Endothelial cell of umbilical vein (primary cell): ENCODE results near the gene CLIP2. TPM values are rescaled to one million over a fixed set of nuclear protein-coding genes. Genes with fewer than 3 reads are reported as not detected.

Experiments
- BruUV-seq: library from RNA; stranded (reverse); fragments of 400-500 nt; replicated peaks from 2 replicates; lab custom pipeline; 2021; lab: Mats Ljungman, UMichigan
- CTCF ChIA-PET: fragments of 300-600, 350-600 bp; sonication (Branson Sonifier 250); formaldehyde crosslinking; loops from one replicate; lab custom pipeline; 2021; ENCODE audit warnings: antibody characterized with exemption, inconsistent platforms; lab: Charles Lee
- POLR2A ChIA-PET: fragments of 300-600, 350-600 bp; sonication (Branson Sonifier 250); formaldehyde crosslinking; loops from one replicate; lab custom pipeline; 2021; ENCODE audit warnings: antibody characterized with exemption, inconsistent platforms; lab: Charles Lee
- DNase-seq: peaks from one replicate; pipeline ENCODE4 v3.0.0-alpha.2; 2011; ENCODE audit warnings: low read depth, low spot score
- FAIRE-seq: peaks from 2 replicates; lab custom pipeline; 2011; peaks lifted over from hg19 to GRCh38; lab: Jason Lieb, UNC
- H2AFZ ChIP-seq: 2 replicates; pipeline ENCODE4 v1.6.0; 2012; ENCODE audit warnings: low read depth, low read length, control low read depth, inconsistent platforms
- H3K27ac ChIP-seq: 2 replicates; pipeline ENCODE4 v1.5.1; 2011; ENCODE audit warnings: low read depth, mild to moderate bottlenecking, control low read depth, low read length, moderate library complexity; ENCODE audit not compliant: insufficient read depth
- H3K27me3 ChIP-seq, 2 experiments: 2 replicates each; pipeline versions ENCODE4 v1.6.0 to v1.6.1; 2011; ENCODE audit warnings: low read length in 2 of 2, mixed read lengths in 1 of 2; ENCODE audit not compliant: control insufficient read depth in 2 of 2, insufficient read depth in 2 of 2
- H3K36me3 ChIP-seq, 2 experiments: 2 replicates in 1 of 2; 3 replicates in 1 of 2; pipeline ENCODE4 v1.5.1; 2011; ENCODE audit warnings: low read length in 2 of 2, mild to moderate bottlenecking in 1 of 2, moderate library complexity in 1 of 2; ENCODE audit not compliant: control insufficient read depth in 2 of 2, insufficient read depth in 2 of 2; ENCODE audit errors: extremely low read depth in 1 of 2
- H3K4me1 ChIP-seq: 3 replicates; pipeline ENCODE4 v1.5.1; 2011; ENCODE audit warnings: mild to moderate bottlenecking, low read length; ENCODE audit not compliant: control insufficient read depth, insufficient read depth; ENCODE audit errors: extremely low read depth
- H3K4me2 ChIP-seq: 2 replicates; pipeline ENCODE4 v1.6.1; 2011; ENCODE audit warnings: low read length, control low read depth, mixed read lengths; ENCODE audit not compliant: insufficient read depth
- H3K4me3 ChIP-seq, 3 experiments: fragments of 200-600 bp in 1 of 3; sonication (generic), shearing (Covaris generic) in 1 of 3; replicated peaks in 1 of 3; 2 replicates each; pipeline ENCODE4 v1.5.1; 2011 to 2016; ENCODE audit warnings: control low read depth in 3 of 3, low read length in 3 of 3, mild to moderate bottlenecking in 2 of 3, inconsistent platforms in 1 of 3, low read depth in 1 of 3, moderate library complexity in 1 of 3; ENCODE audit not compliant: insufficient read depth in 1 of 3
- H3K79me2 ChIP-seq: 2 replicates; pipeline ENCODE4 v1.6.0; 2012; ENCODE audit warnings: low read length, inconsistent platforms; ENCODE audit not compliant: control insufficient read depth, insufficient read depth
- H3K9ac ChIP-seq: replicated peaks from 2 replicates; pipeline ENCODE3; 2011; ENCODE audit warnings: low read length, control low read depth; ENCODE audit not compliant: insufficient read depth; ENCODE audit errors: extremely low read depth
- H3K9me1 ChIP-seq: replicated peaks from 3 replicates; pipeline ENCODE4 v1.6.0; 2011; ENCODE audit warnings: mild to moderate bottlenecking, low read length; ENCODE audit not compliant: control insufficient read depth, insufficient read depth; ENCODE audit errors: extremely low read depth
- H3K9me3 ChIP-seq: replicated peaks from 2 replicates; pipeline ENCODE4 v1.5.1; 2012; ENCODE audit warnings: low read length, inconsistent platforms; ENCODE audit not compliant: control insufficient read depth, insufficient read depth
- H4K20me1 ChIP-seq: replicated peaks from 2 replicates; pipeline ENCODE3; 2011; ENCODE audit warnings: mild to moderate bottlenecking, low read length; ENCODE audit not compliant: control insufficient read depth, insufficient read depth; ENCODE audit errors: extremely low read depth
- CTCF ChIP-seq, 2 donors: IDR thresholded peaks; 1 replicate in 1 of 2; 2 replicates in 1 of 2; pipeline ENCODE4 v1.5.1; 2011; ENCODE audit warnings: low read length in 2 of 2, mild to moderate bottlenecking in 2 of 2, moderate library complexity in 2 of 2, control low read depth in 1 of 2, inconsistent platforms in 1 of 2, low read depth in 1 of 2; ENCODE audit not compliant: insufficient read depth in 1 of 2; ENCODE audit errors: extremely low read depth in 1 of 2
- EZH2 ChIP-seq: IDR thresholded peaks from 2 replicates; pipeline ENCODE4 v1.6.1; 2012; ENCODE audit warnings: borderline replicate concordance, low read depth, mild to moderate bottlenecking, moderate library complexity, low read length, inconsistent platforms; ENCODE audit not compliant: severe bottlenecking
- FOS ChIP-seq: IDR thresholded peaks from 2 replicates; pipeline ENCODE4 v1.6.1; 2011; ENCODE audit warnings: mild to moderate bottlenecking, low read length, moderate library complexity, borderline replicate concordance; ENCODE audit not compliant: insufficient read depth
- GATA2 ChIP-seq: IDR thresholded peaks from 2 replicates; pipeline ENCODE4 v1.7.0; 2011; ENCODE audit warnings: low read depth, mild to moderate bottlenecking, moderate library complexity, mixed read lengths, low read length; ENCODE audit not compliant: insufficient read length, insufficient read depth
- JUN ChIP-seq: IDR thresholded peaks from 2 replicates; pipeline ENCODE4 v1.6.1; 2011; ENCODE audit warnings: borderline replicate concordance, low read depth; ENCODE audit not compliant: insufficient read length, insufficient read depth
- MAX ChIP-seq: IDR thresholded peaks from 2 replicates; pipeline ENCODE4 v1.6.1; 2011; ENCODE audit not compliant: insufficient read depth, insufficient read length
- MYC ChIP-seq: IDR thresholded peaks from one replicate; pipeline ENCODE4 v1.6.1; 2011; ENCODE audit warnings: mild to moderate bottlenecking, low read depth, low read length
- POLR2A ChIP-seq: IDR thresholded peaks from 2 replicates; pipeline ENCODE4 v1.6.1; 2012; ENCODE audit warnings: low read depth, mild to moderate bottlenecking, control low read depth, low read length
- POLR2AphosphoS5 ChIP-seq: IDR thresholded peaks from 2 replicates; pipeline ENCODE4 v1.6.1; 2012; ENCODE audit warnings: low read depth, mild to moderate bottlenecking, control low read depth, low read length, moderate library complexity; ENCODE audit not compliant: insufficient read depth
- dilution Hi-C: fragments of 300-500 bp; cut with MboI; formaldehyde crosslinking; loops from one replicate; pipeline ENCODE4 v1.15.0; 2019; ENCODE audit warnings: low sequenced_read_pairs; ENCODE audit not compliant: extremely low pct_ligation_motif_present
- intact Hi-C: fragments of 100-400 bp; cut with micrococcal nuclease; formaldehyde crosslinking; loops from one replicate; pipeline ENCODE4 v1.10.0; 2022
- polyA plus RNA-seq, 4 experiments: library from polyadenylated mRNA; depleted of rRNA in 3 of 4; stranded (reverse) in 3 of 4; unstranded in 1 of 4; fragments of >200 nt; gene quantifications; 2 replicates each; pipeline versions ENCODE4 v1.2.1 to v1.2.3, GENCODE V29; 2011 to 2012; ENCODE audit warnings: missing spikeins in 1 of 4
- total RNA-seq: library from RNA; stranded (reverse); gene quantifications from 2 replicates; pipeline ENCODE4 v1.2.3, GENCODE V29; 2021

The CLIP2 gene
- total and polyA plus RNA-seq, 2 donors (not counting 3 experiments of a cell fraction or from before 2014, with no cell fraction given), result 8.3 to 37.1 TPM

GRCh38 chr7:74299401-74299800 is 10.2 kb downstream of the CLIP2 start:
- Histone ChIP-seq H3K9ac (no peak overlapping the region), H3K4me2 (no peak overlapping the region), H3K79me2 (peaks cover 13% of the 10 kb centered on the region), H3K27me3 (no peaks in the 10 kb centered on the region), H4K20me1 (peaks cover 3% of the 10 kb centered on the region), H3K27ac (no peak overlapping the region), H3K4me1 (peaks cover 5% of the 10 kb centered on the region), H3K9me3 (no peaks in the 10 kb centered on the region), H3K36me3 (no peaks in the 10 kb centered on the region), H3K9me1 (no peaks in the 10 kb centered on the region), H2AFZ (no peak overlapping the region), H3K4me3 (no peak overlapping the region)
- no TSS peak for BruUV-seq
- TF ChIP-seq POLR2AphosphoS5, result no peak
- no peak for TF ChIP-seq JUN
- no peak for TF ChIP-seq EZH2
- no peak for TF ChIP-seq POLR2A
- no peak for TF ChIP-seq MAX
- TF ChIP-seq CTCF (IDR thresholded peaks at IDR 0.05; ENCODE audit: extremely low read depth in 1 of 2, insufficient read depth in 1 of 2, low read depth in 1 of 2, low read length in 2 of 2), result no peak
- no peak for TF ChIP-seq MYC
- TF ChIP-seq FOS, result no peak
- TF ChIP-seq GATA2, result no peak
- dilution Hi-C loops (no loop called here), intact Hi-C loops (no loop called here)
- ChIA-PET CTCF (interaction anchor here (1.0 kb wide), 1 partner anchor 11 kb away, joined by 3 read pairs; the partner anchor contains the start of gene CLIP2), POLR2A (no interaction called here)
- DNase-seq (no peak), FAIRE-seq (no peak)
